GM18951 (cell line): ENCODE measurements around the gene REM2.

Source experiments
- POLR2A ChIP-seq: IDR thresholded peaks from 4 replicates; pipeline ENCODE4 v1.6.1; 2011; ENCODE audit warnings: mild to moderate bottlenecking; ENCODE audit not compliant: insufficient read length, insufficient read depth; ENCODE audit errors: extremely low read depth
- in situ Hi-C: fragments of 300-500 bp; cut with MboI; formaldehyde crosslinking; loops from one replicate; pipeline ENCODE4 v1.12.0; 2022; ENCODE audit warnings: low sequenced_read_pairs, mixed read lengths, inconsistent platforms; ENCODE audit not compliant: unreplicated experiment

The REM2 gene

DNA sequence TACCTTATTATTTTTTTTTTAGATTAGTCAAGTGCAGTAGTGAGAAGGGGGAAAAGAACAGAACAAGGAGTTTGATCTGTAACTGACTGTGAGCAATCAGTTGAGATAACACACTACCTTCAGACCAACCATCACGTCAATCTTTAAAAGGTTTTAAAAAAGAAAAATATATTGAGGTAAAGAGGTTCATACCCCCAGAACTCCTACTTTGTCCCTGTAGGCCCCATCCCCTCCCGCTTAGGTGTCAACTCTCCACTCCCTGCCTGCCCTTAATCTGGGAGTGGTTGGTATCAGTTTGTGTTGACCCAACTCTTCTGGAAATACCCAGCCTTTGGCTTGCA, 30.5 kb upstream of the REM2 start:
- in situ Hi-C loops, result loop anchor here (10.0 to 25.0 kb wide), 3 partner anchors 78 to 465 kb away; partner anchors contain the start of gene DAD1
- no peak for TF ChIP-seq POLR2A

DNA sequence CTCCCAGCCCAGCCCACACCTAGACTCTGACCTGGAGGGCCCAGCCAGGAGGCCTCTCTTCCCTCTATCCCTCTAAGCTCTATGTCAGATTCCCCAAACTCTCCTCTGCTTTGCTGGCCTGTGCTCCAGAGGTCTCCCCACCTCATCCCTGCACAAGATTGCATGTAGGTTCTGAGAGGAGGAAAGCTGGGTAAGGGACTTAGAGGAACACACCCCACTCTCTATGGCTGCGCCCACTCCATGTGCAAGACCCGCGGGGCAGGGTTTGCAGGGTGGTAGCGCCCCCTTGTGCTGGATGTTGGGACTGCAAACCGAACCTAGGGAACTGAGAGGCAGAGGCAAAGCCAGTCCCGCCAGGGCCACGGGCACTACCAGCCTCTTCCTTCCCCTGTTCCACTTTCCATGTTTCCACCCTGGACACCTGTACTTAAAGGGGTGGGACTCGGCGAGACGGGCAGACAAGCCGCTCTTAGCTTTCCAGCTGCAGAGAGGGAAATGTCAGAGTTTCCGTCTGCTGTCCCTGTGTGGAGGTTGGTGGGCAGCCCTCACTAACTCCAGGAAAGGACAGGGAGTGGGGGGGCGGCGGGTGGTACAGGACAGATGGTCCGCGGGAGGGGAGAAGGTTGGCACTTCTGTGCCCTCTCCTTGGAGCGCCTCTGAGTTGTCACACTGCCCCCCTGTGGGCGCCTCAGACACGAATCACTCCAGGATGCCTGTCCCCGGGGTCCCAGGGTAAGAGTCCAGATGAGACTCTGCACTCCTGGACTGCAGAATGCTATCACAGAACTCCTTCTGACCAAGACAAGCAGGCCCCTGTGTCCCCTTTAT, 29.9 kb upstream of the REM2 start:
- in situ Hi-C loops, result loop anchor here (10.0 to 25.0 kb wide), 3 partner anchors 78 to 466 kb away; partner anchors contain the start of gene DAD1
- TF ChIP-seq POLR2A, result no peak

DNA sequence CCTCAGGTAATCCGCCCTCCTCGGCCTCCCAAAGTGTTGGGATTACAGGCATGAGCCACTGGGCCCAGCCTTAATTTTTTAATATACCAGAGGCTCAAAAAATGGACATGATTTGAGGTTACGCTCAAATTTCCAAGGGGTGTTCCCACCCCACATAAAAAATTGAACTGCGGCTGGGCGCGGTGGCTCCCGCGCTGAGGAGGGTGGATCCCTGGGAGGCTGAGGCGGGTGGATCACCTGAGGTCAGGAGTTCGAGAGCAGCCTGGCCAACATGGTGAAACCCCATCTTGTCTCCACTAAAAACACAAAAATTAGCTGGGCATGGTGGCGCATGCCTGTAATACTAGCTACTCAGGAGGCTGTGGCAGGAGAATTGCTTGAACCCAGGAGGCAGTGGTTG, 28.7 kb upstream of the REM2 start:
- in situ Hi-C loops, result loop anchor here (10.0 to 25.0 kb wide), 3 partner anchors 79 to 467 kb away; partner anchors contain the start of gene DAD1

DNA sequence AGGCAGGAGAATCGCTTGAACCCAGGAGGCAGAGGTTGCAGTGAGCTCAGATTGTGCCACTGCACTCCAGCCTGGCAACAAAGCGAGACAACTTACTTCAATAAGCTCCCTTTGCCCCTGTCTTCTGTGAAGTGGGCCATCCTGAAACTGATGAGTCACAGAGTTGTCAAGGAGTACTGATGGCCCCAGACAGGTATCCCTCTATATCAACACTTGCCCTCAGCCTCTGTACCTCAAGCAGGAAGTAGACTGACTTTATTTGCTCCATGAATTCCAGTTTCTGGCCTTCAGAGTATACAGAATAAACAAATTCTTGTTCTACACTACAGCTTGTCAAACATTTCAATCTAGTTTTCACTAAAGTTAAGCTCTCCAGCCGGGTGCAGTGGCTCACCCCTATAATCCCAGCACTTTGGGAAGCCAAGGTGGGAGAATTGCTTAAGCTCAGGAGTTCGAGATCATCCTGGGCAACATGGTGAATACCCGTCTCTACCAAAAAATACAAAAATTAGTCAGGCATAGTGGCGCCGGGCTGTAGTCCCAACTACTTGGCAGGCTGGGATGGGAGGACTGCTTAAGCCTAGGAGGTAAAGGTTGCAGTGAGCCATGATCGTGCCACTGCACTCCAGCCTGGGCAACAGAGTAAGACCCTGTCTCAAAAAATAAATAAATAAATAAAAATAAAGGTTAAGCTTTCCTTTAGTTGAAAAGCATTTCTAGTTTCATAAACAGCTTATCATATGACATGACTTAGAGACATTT, 27.9 kb upstream of the REM2 start:
- no peak for TF ChIP-seq POLR2A
- in situ Hi-C loops, result loop anchor here (10.0 to 25.0 kb wide), 3 partner anchors 80 to 468 kb away; partner anchors contain the start of gene DAD1

DNA sequence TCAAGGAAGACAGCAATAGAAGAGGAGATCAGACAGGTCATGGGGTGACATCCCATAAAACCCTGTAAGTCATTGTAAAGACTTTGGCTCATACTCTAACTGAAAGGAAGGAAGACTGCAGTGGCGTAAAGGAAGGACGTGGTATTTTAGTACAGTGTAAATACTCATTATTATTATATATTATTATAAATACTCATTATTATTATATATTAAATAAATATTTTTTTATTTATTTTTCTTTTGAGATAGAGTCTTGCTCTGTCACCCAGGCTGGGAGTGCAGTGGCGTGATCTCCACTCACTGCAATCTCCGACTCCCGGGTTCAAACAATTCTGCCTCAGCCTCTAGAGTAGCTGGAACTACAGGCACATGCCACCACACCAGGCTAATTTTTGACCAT, 26.6 kb upstream of the REM2 start:
- in situ Hi-C loops, result loop anchor here (10.0 to 25.0 kb wide), 3 partner anchors 82 to 469 kb away; partner anchors contain the start of gene DAD1
- TF ChIP-seq POLR2A, result no peak

- in situ Hi-C loops, result loop anchor here (25.0 kb wide), 1 partner anchor 473 kb away; no protein-coding TSS in a partner anchor
Measured at GRCh38 chr14:22860377-22860776, 22.6 kb upstream of the REM2 start.

DNA sequence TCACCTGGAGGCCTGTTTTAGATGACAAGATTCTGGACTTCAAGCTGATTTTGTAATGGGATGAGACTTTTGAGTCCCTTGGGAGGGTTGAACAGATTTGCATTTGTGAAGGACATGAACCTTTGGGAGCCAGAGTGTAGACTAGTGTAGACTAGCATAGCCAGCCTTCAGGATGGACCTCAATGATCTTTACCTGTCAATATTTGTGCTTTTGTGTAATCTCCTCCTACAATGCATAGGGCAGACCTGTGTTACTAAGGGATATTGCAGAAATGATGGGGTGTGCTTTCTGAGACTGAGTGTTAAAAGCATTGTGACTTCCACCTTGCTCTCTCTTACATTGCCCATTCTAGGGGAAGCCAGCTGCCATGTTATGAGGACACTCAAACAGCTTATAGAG, 21.4 kb upstream of the REM2 start:
- TF ChIP-seq POLR2A, result no peak
- in situ Hi-C loops, result loop anchor here (25.0 kb wide), 1 partner anchor 474 kb away; no protein-coding TSS in a partner anchor

DNA sequence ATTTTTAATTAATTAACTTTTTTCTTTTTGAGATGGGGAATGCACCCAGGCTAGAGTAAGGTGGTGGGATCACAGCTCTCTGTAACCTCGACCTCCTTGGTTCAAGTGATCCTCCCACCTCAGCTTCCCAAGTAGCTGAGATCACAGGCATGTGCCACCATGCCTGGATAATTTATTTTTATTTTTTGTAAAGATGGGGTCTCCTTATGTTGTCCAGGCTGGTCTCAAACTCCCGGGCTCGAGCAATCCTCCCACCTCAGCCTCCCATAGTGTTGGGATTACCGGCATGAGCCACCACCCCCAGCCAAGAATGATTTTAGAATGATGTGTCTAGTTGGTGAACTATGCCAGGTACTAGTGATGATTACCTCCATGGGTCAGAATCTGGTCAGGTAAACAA, 18.0 kb upstream of the REM2 start:
- in situ Hi-C loops, result loop anchor here (25.0 kb wide), 1 partner anchor 478 kb away; no protein-coding TSS in a partner anchor
- no peak for TF ChIP-seq POLR2A

- TF ChIP-seq POLR2A, result no peak
- in situ Hi-C loops, result loop anchor here (25.0 kb wide), 1 partner anchor 478 kb away; no protein-coding TSS in a partner anchor
Measured at GRCh38 chr14:22865424-22866405, 17.3 kb upstream of the REM2 start.

GRCh38 chr14:22866874-22867273, 16.1 kb upstream of the REM2 start:
- no peak for TF ChIP-seq POLR2A
- in situ Hi-C loops, result loop anchor here (25.0 kb wide), 1 partner anchor 480 kb away; no protein-coding TSS in a partner anchor

DNA sequence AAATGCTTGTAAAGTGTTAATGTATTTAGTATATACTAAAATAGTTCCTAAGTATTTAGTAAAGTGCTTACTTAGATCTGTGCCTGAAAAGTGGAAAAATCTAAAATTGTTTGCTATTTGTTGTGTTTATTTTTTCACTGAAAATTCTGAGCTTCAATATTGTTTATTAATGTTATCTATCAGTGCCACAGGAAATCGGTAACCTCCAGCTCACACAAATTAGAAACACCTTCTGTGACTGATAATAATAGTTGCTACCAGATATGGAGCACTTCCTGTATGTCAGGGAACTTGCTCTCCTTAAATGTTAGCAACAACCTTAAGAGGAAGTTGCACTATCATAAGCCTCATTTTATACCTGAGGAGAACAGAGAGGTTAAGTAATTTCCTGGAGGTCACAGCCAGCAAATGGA, 12.2 kb upstream of the REM2 start:
- in situ Hi-C loops, result loop anchor here (25.0 kb wide), 1 partner anchor 484 kb away; no protein-coding TSS in a partner anchor
- no peak for TF ChIP-seq POLR2A
